ENCODE measurements around the gene ARFGEF2. TPM values are rescaled to one million over a fixed set of nuclear protein-coding genes. Genes with fewer than 3 reads are reported as not detected.
A peak's percentile ranks its signal among the peaks of the same experiment; 100 is the strongest.

The ARFGEF2 gene
- total and polyA plus RNA-seq, 10 of the 15 experiments (the other 5 are each of a cell fraction or from before 2014, with no cell fraction given), result 5.2 to 24.1 (median 17.7) TPM

GRCh38 chr20:49046087-49046900, 124.8 kb downstream of the ARFGEF2 start, which contains the start of gene CSE1L (continued):
- no peak for TF ChIP-seq KDM1A (IDR thresholded peaks at IDR 0.05; ENCODE audit: borderline replicate concordance)
- no peak for TF ChIP-seq ZBTB11 (CRISPR knock-in tag; IDR thresholded peaks at IDR 0.05)
- TF ChIP-seq RAD51 (IDR thresholded peaks at IDR 0.05), result no peak
- TF ChIP-seq ELK1 (IDR thresholded peaks at IDR 0.05; ENCODE audit: low read depth, low read length), result no peak
- TF ChIP-seq GABPA (IDR thresholded peaks at IDR 0.05; ENCODE audit: low read depth), result no peak
- TF ChIP-seq SP1 (IDR thresholded peaks at IDR 0.05; ENCODE audit: low read depth, low read length), result peak; percentile 96
- TF ChIP-seq CTCF (IDR thresholded peaks at IDR 0.05 in 2 of 3, conservative IDR thresholded peaks at IDR 0.05 in 1 of 3; ENCODE audit: control insufficient read depth in 2 of 3, extremely low read depth in 1 of 3, insufficient read depth in 1 of 3, low read depth in 3 of 3, low read length in 3 of 3), result no peak
- TF ChIP-seq RELA (IDR thresholded peaks at IDR 0.05; ENCODE audit: borderline replicate concordance, partially characterized antibody), result no peak
- no peak for TF ChIP-seq FOXM1 (IDR thresholded peaks at IDR 0.05; ENCODE audit: low read depth, low read length)
- no peak for TF ChIP-seq PRDM15 (CRISPR knock-in tag; IDR thresholded peaks at IDR 0.05)
- TF ChIP-seq ZNF24 (IDR thresholded peaks at IDR 0.05), result no peak
- no peak for TF ChIP-seq USF1 (IDR thresholded peaks at IDR 0.05; ENCODE audit: borderline replicate concordance, extremely low read length, insufficient read depth, low read depth, low read length)
- TF ChIP-seq SMAD1 (IDR thresholded peaks at IDR 0.05; ENCODE audit: low read depth, partially characterized antibody), result no peak
- no peak for TF ChIP-seq E4F1 (IDR thresholded peaks at IDR 0.05; ENCODE audit: borderline replicate concordance, partially characterized antibody)
